ENCODE data around the gene PDE4D. TPM values are rescaled to one million over a fixed set of nuclear protein-coding genes. Genes with fewer than 3 reads are reported as not detected.

The PDE4D gene
- polyA plus RNA-seq, 1 donor (not counting 4 experiments of a cell fraction or from before 2014, with no cell fraction given): 3.6 TPM

DNA sequence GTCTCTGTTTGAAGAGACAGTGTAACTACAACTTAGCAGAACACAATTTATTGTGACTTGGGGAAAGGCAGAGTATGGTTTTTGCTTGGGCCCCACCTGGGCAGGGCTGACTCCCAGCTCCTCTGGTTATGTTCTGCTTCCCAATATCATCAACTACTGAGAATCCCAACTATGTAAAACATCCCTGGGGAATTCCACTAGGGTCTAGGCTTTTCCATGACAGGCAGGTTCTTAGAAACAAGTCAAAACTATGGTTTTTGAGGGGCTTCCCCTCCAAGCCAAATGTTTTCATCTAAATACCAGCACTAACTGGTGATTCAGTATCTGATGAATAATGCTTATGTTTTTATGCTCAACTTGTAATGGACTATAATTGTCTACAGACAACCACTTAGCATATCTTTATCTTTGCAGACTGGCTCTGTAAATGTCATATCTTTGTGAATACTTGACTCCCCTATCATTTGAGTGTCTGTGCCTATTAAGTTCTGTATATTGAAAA is 409.5 kb downstream of the PDE4D start:
- Histone ChIP-seq H3K79me2 (ENCODE audit: control insufficient read depth, insufficient read depth, low read length) (no peaks in the 10 kb centered on the region), H3K27ac (ENCODE audit: control insufficient read depth, insufficient read depth, low read length) (no peak overlapping the region), H3K9me3 (ENCODE audit: control insufficient read depth, low read depth, low read length) (no peaks in the 10 kb centered on the region), H3K4me1 (ENCODE audit: control insufficient read depth, extremely low read depth, insufficient read depth, low read length) (peaks cover 27% of the 10 kb centered on the region), H3K9me1 (ENCODE audit: control insufficient read depth, extremely low read depth, insufficient read depth, low read length) (no peaks in the 10 kb centered on the region), H3K36me3 (ENCODE audit: control insufficient read depth in 2 of 2, extremely low read depth in 1 of 2, insufficient read depth in 2 of 2, low read length in 2 of 2) (no peaks in the 10 kb centered on the region), H4K20me1 (ENCODE audit: control insufficient read depth, extremely low read depth, insufficient read depth, low read length) (no peaks in the 10 kb centered on the region), H2AFZ (ENCODE audit: control insufficient read depth, low read length) (no peak overlapping the region), H3K4me2 (ENCODE audit: control insufficient read depth, extremely low read depth, insufficient read depth, low read depth, low read length) (no peak overlapping the region), H3K4me3 (ENCODE audit: control insufficient read depth in 2 of 3, extremely low read depth in 1 of 3, insufficient read depth in 2 of 3, low read depth in 1 of 3, low read length in 3 of 3) (no peak overlapping the region), H3K27me3 (ENCODE audit: control insufficient read depth, extremely low read depth, insufficient read depth, low read length) (no peaks in the 10 kb centered on the region), H3K9ac (ENCODE audit: control insufficient read depth, extremely low read depth, insufficient read depth, low read length) (no peak overlapping the region)
- dilution Hi-C loops (cut with MboI; ENCODE audit: extremely low pct_ligation_motif_present, low sequenced_read_pairs): no loop called here
- peak; percentile 58 for FAIRE-seq
- DNase-seq (ENCODE audit: low read depth, low spot score): peak; percentile 17
- TF ChIP-seq, protein P1, sequence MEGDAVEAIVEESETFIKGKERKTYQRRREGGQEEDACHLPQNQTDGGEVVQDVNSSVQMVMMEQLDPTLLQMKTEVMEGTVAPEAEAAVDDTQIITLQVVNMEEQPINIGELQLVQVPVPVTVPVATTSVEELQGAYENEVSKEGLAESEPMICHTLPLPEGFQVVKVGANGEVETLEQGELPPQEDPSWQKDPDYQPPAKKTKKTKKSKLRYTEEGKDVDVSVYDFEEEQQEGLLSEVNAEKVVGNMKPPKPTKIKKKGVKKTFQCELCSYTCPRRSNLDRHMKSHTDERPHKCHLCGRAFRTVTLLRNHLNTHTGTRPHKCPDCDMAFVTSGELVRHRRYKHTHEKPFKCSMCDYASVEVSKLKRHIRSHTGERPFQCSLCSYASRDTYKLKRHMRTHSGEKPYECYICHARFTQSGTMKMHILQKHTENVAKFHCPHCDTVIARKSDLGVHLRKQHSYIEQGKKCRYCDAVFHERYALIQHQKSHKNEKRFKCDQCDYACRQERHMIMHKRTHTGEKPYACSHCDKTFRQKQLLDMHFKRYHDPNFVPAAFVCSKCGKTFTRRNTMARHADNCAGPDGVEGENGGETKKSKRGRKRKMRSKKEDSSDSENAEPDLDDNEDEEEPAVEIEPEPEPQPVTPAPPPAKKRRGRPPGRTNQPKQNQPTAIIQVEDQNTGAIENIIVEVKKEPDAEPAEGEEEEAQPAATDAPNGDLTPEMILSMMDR (optimal IDR thresholded peaks at IDR 0.05 in 1 of 3, IDR thresholded peaks at IDR 0.05 in 1 of 3, conservative IDR thresholded peaks at IDR 0.05 in 1 of 3; ENCODE audit: extremely low read depth in 1 of 3, insufficient read depth in 2 of 3, low read length in 3 of 3): no peak
- no peak for TF ChIP-seq EZH2 (IDR thresholded peaks at IDR 0.05; ENCODE audit: low read length)

DNA sequence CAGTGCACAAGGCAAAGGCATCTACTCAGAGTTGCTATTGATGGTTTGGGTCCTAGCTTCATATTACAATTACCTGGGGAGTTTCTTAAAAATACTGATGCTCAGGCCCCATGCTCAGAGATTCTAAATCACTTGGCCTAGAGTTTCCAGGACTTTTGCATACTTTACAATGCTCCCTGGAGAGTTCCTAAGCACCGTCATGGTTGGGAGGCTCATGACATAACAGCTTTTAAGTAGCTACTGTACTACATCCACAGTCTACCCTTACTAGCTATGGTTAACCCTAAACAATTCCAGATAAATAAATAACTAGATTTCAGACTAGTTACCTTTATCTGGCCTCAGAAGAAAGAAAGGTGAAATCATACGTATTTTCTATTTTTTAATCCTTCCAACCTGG is 414.4 kb downstream of the PDE4D start:
- TF ChIP-seq EZH2 (IDR thresholded peaks at IDR 0.05; ENCODE audit: low read length): no peak
- TF ChIP-seq, protein P1 (optimal IDR thresholded peaks at IDR 0.05 in 1 of 3, IDR thresholded peaks at IDR 0.05 in 1 of 3, conservative IDR thresholded peaks at IDR 0.05 in 1 of 3; ENCODE audit: extremely low read depth in 1 of 3, insufficient read depth in 2 of 3, low read length in 3 of 3): no peak
- DNase-seq (ENCODE audit: low read depth, low spot score) (no peak), FAIRE-seq (no peak)
- Histone ChIP-seq H3K9me3 (ENCODE audit: control insufficient read depth, low read depth, low read length) (no peaks in the 10 kb centered on the region), H3K36me3 (ENCODE audit: control insufficient read depth in 2 of 2, extremely low read depth in 1 of 2, insufficient read depth in 2 of 2, low read length in 2 of 2) (no peaks in the 10 kb centered on the region), H3K27ac (ENCODE audit: control insufficient read depth, insufficient read depth, low read length) (no peak overlapping the region), H3K9ac (ENCODE audit: control insufficient read depth, extremely low read depth, insufficient read depth, low read length) (no peak overlapping the region), H4K20me1 (ENCODE audit: control insufficient read depth, extremely low read depth, insufficient read depth, low read length) (no peaks in the 10 kb centered on the region), H3K4me3 (ENCODE audit: control insufficient read depth in 2 of 3, extremely low read depth in 1 of 3, insufficient read depth in 2 of 3, low read depth in 1 of 3, low read length in 3 of 3) (no peak overlapping the region), H3K4me1 (ENCODE audit: control insufficient read depth, extremely low read depth, insufficient read depth, low read length) (peaks cover 7% of the 10 kb centered on the region), H2AFZ (ENCODE audit: control insufficient read depth, low read length) (no peak overlapping the region), H3K79me2 (ENCODE audit: control insufficient read depth, insufficient read depth, low read length) (no peaks in the 10 kb centered on the region), H3K27me3 (ENCODE audit: control insufficient read depth, extremely low read depth, insufficient read depth, low read length) (no peaks in the 10 kb centered on the region), H3K4me2 (ENCODE audit: control insufficient read depth, extremely low read depth, insufficient read depth, low read depth, low read length) (no peak overlapping the region), H3K9me1 (ENCODE audit: control insufficient read depth, extremely low read depth, insufficient read depth, low read length) (no peaks in the 10 kb centered on the region)
- dilution Hi-C loops (cut with MboI; ENCODE audit: extremely low pct_ligation_motif_present, low sequenced_read_pairs): no loop called here
